Measurements from ENCODE around the gene RBM48.
"Not testable (repeated sequence)": the region's sequence is repeated elsewhere in the genome, so short reads cannot be mapped to it uniquely, and the experiment has no call there.

RBM48 gene

DNA sequence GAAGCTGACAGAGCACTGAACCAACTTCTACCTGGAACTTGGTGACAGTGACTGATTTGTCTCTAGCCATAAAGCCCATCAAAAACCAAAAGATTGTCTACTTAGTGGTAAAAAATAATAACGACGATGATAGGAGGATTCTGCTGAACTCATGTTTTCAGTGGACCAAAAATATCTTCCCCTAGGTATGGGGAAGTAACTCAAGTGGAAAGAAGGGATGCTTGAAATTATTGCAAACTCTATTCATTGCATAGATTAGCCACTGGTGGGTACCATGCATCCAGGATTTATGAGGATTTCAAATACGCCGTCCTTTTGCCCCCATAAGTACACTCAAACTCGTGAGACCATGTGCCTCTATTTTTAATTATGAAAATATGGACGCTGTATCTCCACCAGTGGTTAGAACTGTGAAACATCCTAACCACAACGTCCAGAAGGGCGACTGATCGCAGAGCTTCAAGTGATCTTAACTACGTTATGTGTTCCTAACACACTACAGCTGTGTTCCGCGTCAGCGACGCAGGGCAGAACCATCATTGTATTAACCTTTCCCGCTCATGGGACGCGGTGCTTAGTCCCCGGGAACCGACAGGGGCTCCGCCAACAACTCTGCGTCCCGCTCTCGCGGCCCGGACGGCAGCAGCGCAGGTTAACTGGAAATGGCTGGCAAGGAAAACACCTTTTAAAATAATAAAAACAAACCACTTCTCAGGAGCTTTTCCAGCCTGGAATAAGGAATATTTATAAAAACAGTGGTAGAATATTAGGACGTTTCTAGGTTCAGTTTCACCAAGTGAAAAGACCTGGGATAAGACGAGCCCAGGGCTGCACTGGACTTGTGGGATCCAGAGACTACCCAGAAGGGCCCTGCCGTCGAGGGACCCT, 1.1 kb upstream of the RBM48 start:
- no peak; the same call in 1 of the 2 replicates for TF ChIP-seq MYC (IDR thresholded peaks at IDR 0.05; ENCODE audit: low read depth, low read length)
- peak; percentile 54; the same call in 1 of the 2 replicates for TF ChIP-seq MAX (IDR thresholded peaks at IDR 0.05; ENCODE audit: low read depth, low read length)
- TF ChIP-seq, protein P1, sequence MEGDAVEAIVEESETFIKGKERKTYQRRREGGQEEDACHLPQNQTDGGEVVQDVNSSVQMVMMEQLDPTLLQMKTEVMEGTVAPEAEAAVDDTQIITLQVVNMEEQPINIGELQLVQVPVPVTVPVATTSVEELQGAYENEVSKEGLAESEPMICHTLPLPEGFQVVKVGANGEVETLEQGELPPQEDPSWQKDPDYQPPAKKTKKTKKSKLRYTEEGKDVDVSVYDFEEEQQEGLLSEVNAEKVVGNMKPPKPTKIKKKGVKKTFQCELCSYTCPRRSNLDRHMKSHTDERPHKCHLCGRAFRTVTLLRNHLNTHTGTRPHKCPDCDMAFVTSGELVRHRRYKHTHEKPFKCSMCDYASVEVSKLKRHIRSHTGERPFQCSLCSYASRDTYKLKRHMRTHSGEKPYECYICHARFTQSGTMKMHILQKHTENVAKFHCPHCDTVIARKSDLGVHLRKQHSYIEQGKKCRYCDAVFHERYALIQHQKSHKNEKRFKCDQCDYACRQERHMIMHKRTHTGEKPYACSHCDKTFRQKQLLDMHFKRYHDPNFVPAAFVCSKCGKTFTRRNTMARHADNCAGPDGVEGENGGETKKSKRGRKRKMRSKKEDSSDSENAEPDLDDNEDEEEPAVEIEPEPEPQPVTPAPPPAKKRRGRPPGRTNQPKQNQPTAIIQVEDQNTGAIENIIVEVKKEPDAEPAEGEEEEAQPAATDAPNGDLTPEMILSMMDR (IDR thresholded peaks at IDR 0.05; ENCODE audit: low read depth, low read length): no peak
- no peak for TF ChIP-seq POLR2A (IDR thresholded peaks at IDR 0.05; ENCODE audit: extremely low read depth, insufficient read length)
- peak; percentile 80 for DNase-seq (ENCODE audit: low read depth)
- peak overlapping the region; percentile 86 for H3K4me3 ChIP-seq (ENCODE audit: low read depth, low read length)

DNA sequence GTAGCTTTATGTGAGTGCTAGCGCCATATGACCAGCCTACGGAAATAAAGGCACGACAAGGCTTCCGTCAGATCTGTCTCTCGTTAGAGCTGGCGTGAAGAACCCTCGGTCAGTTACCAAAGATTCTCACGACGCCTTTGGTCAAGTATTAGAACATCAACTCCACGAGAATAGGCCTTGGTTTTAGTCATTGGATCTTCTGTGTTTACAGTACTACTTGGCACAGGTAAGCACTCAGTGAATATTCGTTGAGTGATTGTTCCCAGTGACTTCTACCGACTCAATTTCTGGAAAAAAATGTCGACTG, 316 bp downstream of the RBM48 start:
- H3K4me3 ChIP-seq (ENCODE audit: low read depth, low read length): peak overlapping the region; percentile 67
- no peak for DNase-seq (ENCODE audit: low read depth)
- TF ChIP-seq, protein P1 (IDR thresholded peaks at IDR 0.05; ENCODE audit: low read depth, low read length): no peak
- no peak for TF ChIP-seq MAX (IDR thresholded peaks at IDR 0.05; ENCODE audit: low read depth, low read length)
- TF ChIP-seq POLR2A (IDR thresholded peaks at IDR 0.05; ENCODE audit: extremely low read depth, insufficient read length): no peak

GRCh38 chr7:92534572-92534971, 6.0 kb downstream of the RBM48 start:
- H3K4me3 ChIP-seq (ENCODE audit: low read depth, low read length): no peak overlapping the region
- no peak for DNase-seq (ENCODE audit: low read depth)
- TF ChIP-seq, protein P1 (IDR thresholded peaks at IDR 0.05; ENCODE audit: low read depth, low read length): no peak
- TF ChIP-seq MYC (IDR thresholded peaks at IDR 0.05; ENCODE audit: low read depth, low read length) (no peak), POLR2A (IDR thresholded peaks at IDR 0.05; ENCODE audit: extremely low read depth, insufficient read length) (no peak), MAX (IDR thresholded peaks at IDR 0.05; ENCODE audit: low read depth, low read length) (no peak)

- DNase-seq (ENCODE audit: low read depth); H3K4me3 ChIP-seq (ENCODE audit: low read depth, low read length): not testable (repeated sequence)
These were observed 14.9 kb downstream of the RBM48 start for GRCh38 chr7:92543542-92543941.

- not testable (repeated sequence) for H3K4me3 ChIP-seq (ENCODE audit: low read depth, low read length); DNase-seq (ENCODE audit: low read depth)
These were observed 16.5 kb downstream of the RBM48 start for GRCh38 chr7:92545116-92545515.

GRCh38 chr7:92546856-92547497, 18.4 kb downstream of the RBM48 start:
- H3K4me3 ChIP-seq (ENCODE audit: low read depth, low read length): no peak overlapping the region
- TF ChIP-seq MYC (IDR thresholded peaks at IDR 0.05; ENCODE audit: low read depth, low read length) (no peak), MAX (IDR thresholded peaks at IDR 0.05; ENCODE audit: low read depth, low read length) (no peak), POLR2A (IDR thresholded peaks at IDR 0.05; ENCODE audit: extremely low read depth, insufficient read length) (no peak)
- TF ChIP-seq, protein P1 (IDR thresholded peaks at IDR 0.05; ENCODE audit: low read depth, low read length): no peak

More at GRCh38 chr7:92546856-92547497, 18.4 kb downstream of the RBM48 start:
- DNase-seq (ENCODE audit: low read depth): no peak

Measured in NB4 (cell line).